ENCODE data around the gene C19orf67. TPM values are rescaled to one million over a fixed set of nuclear protein-coding genes. Genes with fewer than 3 reads are reported as not detected.

The C19orf67 gene
- total and polyA plus RNA-seq, 2 of the 13 experiments (the other 11 are each of a cell fraction or from before 2014, with no cell fraction given) = 0.11 to 0.32 TPM

GRCh38 chr19:14081797-14082674 is 3.5 kb downstream of the C19orf67 start (continued):
- TF ChIP-seq ETS1 (CRISPR knock-in tag; IDR thresholded peaks at IDR 0.05) (no peak), MBNL3 (CRISPR knock-in tag; conservative IDR thresholded peaks at IDR 0.05) (no peak), ZNF430 (CRISPR knock-in tag; IDR thresholded peaks at IDR 0.05) (0 out of 2 replicates have a peak, but pooled peaks have one; percentile 29), ZFX (CRISPR knock-in tag; IDR thresholded peaks at IDR 0.05; ENCODE audit: low read depth) (peak; percentile 75), TFDP2 (CRISPR knock-in tag; IDR thresholded peaks at IDR 0.05) (no peak)
- TF ChIP-seq, protein P1, sequence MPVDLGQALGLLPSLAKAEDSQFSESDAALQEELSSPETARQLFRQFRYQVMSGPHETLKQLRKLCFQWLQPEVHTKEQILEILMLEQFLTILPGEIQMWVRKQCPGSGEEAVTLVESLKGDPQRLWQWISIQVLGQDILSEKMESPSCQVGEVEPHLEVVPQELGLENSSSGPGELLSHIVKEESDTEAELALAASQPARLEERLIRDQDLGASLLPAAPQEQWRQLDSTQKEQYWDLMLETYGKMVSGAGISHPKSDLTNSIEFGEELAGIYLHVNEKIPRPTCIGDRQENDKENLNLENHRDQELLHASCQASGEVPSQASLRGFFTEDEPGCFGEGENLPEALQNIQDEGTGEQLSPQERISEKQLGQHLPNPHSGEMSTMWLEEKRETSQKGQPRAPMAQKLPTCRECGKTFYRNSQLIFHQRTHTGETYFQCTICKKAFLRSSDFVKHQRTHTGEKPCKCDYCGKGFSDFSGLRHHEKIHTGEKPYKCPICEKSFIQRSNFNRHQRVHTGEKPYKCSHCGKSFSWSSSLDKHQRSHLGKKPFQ (CRISPR knock-in tag; IDR thresholded peaks at IDR 0.05; ENCODE audit: insufficient replicate concordance) = peak; percentile 21
